B cell (primary cell): ENCODE measurements around the gene PTRH1. TPM values are rescaled to one million over a fixed set of nuclear protein-coding genes. Genes with fewer than 3 reads are reported as not detected.

ENCODE experiments used
- ATAC-seq: fragments of 200-7000 bp; cut with Tn5 transposase; one replicate; pipeline ENCODE4 v1.10.0; 2021; ENCODE audit warnings: low read depth, mild to moderate bottlenecking, moderate number of reproducible peaks, moderate library complexity
- CTCF ChIA-PET: fragments of 350-600 bp; sonication (Branson Sonifier 250); formaldehyde crosslinking; loops from one replicate; lab custom pipeline; 2021; ENCODE audit warnings: antibody characterized with exemption, inconsistent platforms; lab: Charles Lee
- POLR2A ChIA-PET: fragments of 350-600 bp; sonication (Branson Sonifier 250); formaldehyde crosslinking; loops from one replicate; lab custom pipeline; 2021; ENCODE audit warnings: antibody characterized with exemption; lab: Charles Lee
- DNase-seq: peaks from one replicate; pipeline ENCODE4 v3.0.0; 2013
- H2AFZ ChIP-seq: 2 replicates; pipeline ENCODE4 v1.6.1; 2012; ENCODE audit warnings: mild to moderate bottlenecking, low read depth, low read length; ENCODE audit not compliant: insufficient read depth, poor library complexity, severe bottlenecking
- H3K27ac ChIP-seq, 2 donors: 1 replicate in 1 of 2; 2 replicates in 1 of 2; pipeline ENCODE4 v1.5.1; 2012 to 2013; ENCODE audit warnings: low read length in 2 of 2, mild to moderate bottlenecking in 2 of 2, moderate library complexity in 1 of 2
- H3K27me3 ChIP-seq, 4 experiments: fragments of 200-600 bp in 1 of 4; sonication (generic) in 1 of 4; replicated peaks in 1 of 4; 1 replicate in 2 of 4; 2 replicates in 2 of 4; pipeline versions ENCODE4 v1.6.1 to v1.7.0; 2013 to 2016; ENCODE audit warnings: low read length in 3 of 4, mild to moderate bottlenecking in 2 of 4, mixed read lengths in 1 of 4, moderate library complexity in 1 of 4; ENCODE audit not compliant: insufficient read depth in 4 of 4, control insufficient read depth in 3 of 4; ENCODE audit errors: control extremely low read depth in 1 of 4
- H3K36me3 ChIP-seq, 2 experiments: replicated peaks in 1 of 2; 1 replicate in 1 of 2; 2 replicates in 1 of 2; pipeline versions ENCODE4 v1.6.1 to v1.7.1; 2013; ENCODE audit warnings: low read length in 1 of 2; ENCODE audit not compliant: insufficient read depth in 2 of 2, control insufficient read depth in 1 of 2; ENCODE audit errors: control extremely low read depth in 1 of 2, extremely low read depth in 1 of 2
- H3K4me1 ChIP-seq, 2 donors: fragments of 200-600 bp in 1 of 2; sonication (generic) in 1 of 2; 1 replicate in 1 of 2; 2 replicates in 1 of 2; pipeline versions ENCODE4 v1.5.1 to v1.6.1; 2013 to 2017; ENCODE audit warnings: low read length in 2 of 2; ENCODE audit not compliant: control insufficient read depth in 2 of 2, insufficient read depth in 2 of 2
- H3K4me2 ChIP-seq: replicated peaks from 2 replicates; pipeline ENCODE3; 2012; ENCODE audit warnings: mild to moderate bottlenecking, low read depth, low read length; ENCODE audit not compliant: poor library complexity, severe bottlenecking
- H3K4me3 ChIP-seq, 5 experiments: fragments of 200-600 bp in 1 of 5; sonication (generic) in 1 of 5; 1 replicate in 3 of 5; 2 replicates in 2 of 5; pipeline versions ENCODE4 v1.5.1 to v1.7.0; 2011 to 2016; ENCODE audit warnings: low read length in 4 of 5, mild to moderate bottlenecking in 4 of 5, low read depth in 2 of 5, control low read depth in 1 of 5, moderate library complexity in 1 of 5; ENCODE audit not compliant: insufficient read depth in 1 of 5; ENCODE audit errors: control extremely low read depth in 1 of 5, extremely low read depth in 1 of 5
- H3K79me2 ChIP-seq: fragments of 200-600 bp; sonication (generic); one replicate; pipeline ENCODE4 v1.6.0; 2016; ENCODE audit warnings: low read length; ENCODE audit not compliant: control insufficient read depth, insufficient read depth
- H3K9ac ChIP-seq: fragments of 200-600 bp; sonication (generic); 2 replicates; pipeline ENCODE4 v1.6.1; 2017; ENCODE audit warnings: mild to moderate bottlenecking, low read length, moderate library complexity
- H3K9me3 ChIP-seq, 3 donors: one replicate each; pipeline versions ENCODE4 v1.6.1 to v1.7.1; 2013; ENCODE audit warnings: low read length in 2 of 3; ENCODE audit not compliant: control insufficient read depth in 2 of 3, insufficient read depth in 1 of 3; ENCODE audit errors: control extremely low read depth in 1 of 3
- H4K20me1 ChIP-seq: 2 replicates; pipeline ENCODE4 v1.6.0; 2012; ENCODE audit warnings: mild to moderate bottlenecking, low read length; ENCODE audit not compliant: insufficient read depth, control insufficient read depth, poor library complexity, severe bottlenecking
- H3K27ac Mint-ChIP-seq: one replicate; pipeline ENCODE4 v1.8.0; 2021; ENCODE audit warnings: mixed read lengths
- H3K27me3 Mint-ChIP-seq: one replicate; pipeline ENCODE4 v1.8.0; 2021; ENCODE audit warnings: mixed read lengths
- H3K4me1 Mint-ChIP-seq: one replicate; pipeline ENCODE4 v1.8.0; 2021; ENCODE audit warnings: mixed read lengths
- H3K4me3 Mint-ChIP-seq: one replicate; pipeline ENCODE4 v1.8.0; 2021; ENCODE audit warnings: mixed read lengths
- H3K9me3 Mint-ChIP-seq: one replicate; pipeline ENCODE4 v1.8.0; 2022; ENCODE audit warnings: mixed read lengths; ENCODE audit not compliant: insufficient read depth
- EZH2 ChIP-seq: IDR thresholded peaks from 2 replicates; pipeline ENCODE4 v1.6.1; 2012; ENCODE audit warnings: borderline replicate concordance, low read depth, mild to moderate bottlenecking, moderate library complexity, low read length; ENCODE audit not compliant: insufficient read depth, poor library complexity, severe bottlenecking
- WGBS: methylation state at CpG from one replicate; pipeline ENCODE4 v1.1.5; 2013; ENCODE audit warnings: missing lambda C conversion rate; ENCODE audit not compliant: insufficient coverage; 5-methylcytosine and 5-hydroxymethylcytosine counted together
- intact Hi-C: fragments of 100-400 bp; cut with micrococcal nuclease; formaldehyde crosslinking; loops from one replicate; pipeline ENCODE4 v1.10.0; 2022
- polyA plus RNA-seq: library from polyadenylated mRNA; depleted of rRNA; stranded (reverse); fragments of >200 nt; gene quantifications from 2 replicates; pipeline ENCODE4 v1.2.3, GENCODE V29; 2012
- total RNA-seq, 2 donors: library from RNA; stranded (reverse); fragments of 120-200 nt in 1 of 2; gene quantifications; 1 replicate in 1 of 2; 2 replicates in 1 of 2; pipeline versions ENCODE4 v1.2.3 to v1.2.4, GENCODE V29; 2013 to 2022
- TF ChIP-seq, protein P1 (sequence below): fragments of 200-600 bp; IDR thresholded peaks from one replicate; pipeline ENCODE4 v1.8.0; 2022; ENCODE audit warnings: antibody characterized with exemption, mild to moderate bottlenecking

The PTRH1 gene
- total and polyA plus RNA-seq, 2 donors (not counting 1 experiment from before 2014, with no cell fraction given), result 6.3 to 7.6 TPM

DNA sequence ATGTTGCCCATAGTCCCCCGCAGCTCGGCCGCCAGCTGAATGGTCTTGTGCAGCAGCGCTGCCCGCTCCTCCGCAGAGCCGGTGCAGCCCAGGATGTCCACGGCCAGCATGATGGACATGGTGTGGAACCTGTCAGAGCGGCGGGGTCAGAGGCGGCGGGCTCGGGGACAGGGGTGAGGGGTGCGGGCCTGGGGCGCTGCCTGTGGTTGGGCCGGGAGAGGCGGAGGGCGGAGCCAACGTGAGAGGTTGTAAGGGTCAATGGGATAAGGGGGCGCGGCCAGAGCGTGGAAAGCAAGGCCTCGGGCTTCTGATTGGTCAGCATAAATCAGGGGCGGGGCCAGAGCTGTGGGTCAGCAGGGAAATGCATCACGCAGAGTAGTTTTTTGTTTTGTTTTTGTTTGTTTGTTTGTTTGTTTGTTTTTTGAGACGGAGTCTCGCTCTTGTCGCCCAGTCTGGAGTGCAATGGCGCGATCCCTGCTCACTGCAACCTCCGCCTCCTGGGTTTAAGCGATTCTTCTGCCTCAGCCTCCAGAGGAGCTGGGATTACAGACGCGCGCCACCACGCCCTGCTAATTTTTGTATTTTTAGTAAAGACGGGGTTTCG, 26.5 kb upstream of the PTRH1 start:
- Histone ChIP-seq H3K4me3 (no peak overlapping the region), H3K9ac (no peak overlapping the region), H2AFZ (no peak overlapping the region), H3K27ac (no peak overlapping the region), H3K9me3 (no peaks in the 10 kb centered on the region), H3K79me2 (peaks cover under 1% of the 10 kb centered on the region), H3K27me3 (no peaks in the 10 kb centered on the region), H3K36me3 (peaks cover 0 to 76% of the 10 kb centered on the region in 2 experiments), H3K4me1 (no peaks in the 10 kb centered on the region), H3K4me2 (no peak overlapping the region), H4K20me1 (peaks cover 38% of the 10 kb centered on the region)
- ATAC-seq (no peak), DNase-seq (no peak)
- no peak for TF ChIP-seq EZH2
- TF ChIP-seq, protein P1, sequence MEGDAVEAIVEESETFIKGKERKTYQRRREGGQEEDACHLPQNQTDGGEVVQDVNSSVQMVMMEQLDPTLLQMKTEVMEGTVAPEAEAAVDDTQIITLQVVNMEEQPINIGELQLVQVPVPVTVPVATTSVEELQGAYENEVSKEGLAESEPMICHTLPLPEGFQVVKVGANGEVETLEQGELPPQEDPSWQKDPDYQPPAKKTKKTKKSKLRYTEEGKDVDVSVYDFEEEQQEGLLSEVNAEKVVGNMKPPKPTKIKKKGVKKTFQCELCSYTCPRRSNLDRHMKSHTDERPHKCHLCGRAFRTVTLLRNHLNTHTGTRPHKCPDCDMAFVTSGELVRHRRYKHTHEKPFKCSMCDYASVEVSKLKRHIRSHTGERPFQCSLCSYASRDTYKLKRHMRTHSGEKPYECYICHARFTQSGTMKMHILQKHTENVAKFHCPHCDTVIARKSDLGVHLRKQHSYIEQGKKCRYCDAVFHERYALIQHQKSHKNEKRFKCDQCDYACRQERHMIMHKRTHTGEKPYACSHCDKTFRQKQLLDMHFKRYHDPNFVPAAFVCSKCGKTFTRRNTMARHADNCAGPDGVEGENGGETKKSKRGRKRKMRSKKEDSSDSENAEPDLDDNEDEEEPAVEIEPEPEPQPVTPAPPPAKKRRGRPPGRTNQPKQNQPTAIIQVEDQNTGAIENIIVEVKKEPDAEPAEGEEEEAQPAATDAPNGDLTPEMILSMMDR, result no peak
- Mint-ChIP-seq H3K27ac (peak overlapping the region; percentile 63), H3K9me3 (no peaks in the 10 kb centered on the region), H3K4me1 (no peaks in the 10 kb centered on the region), H3K4me3 (no peak overlapping the region), H3K27me3 (no peaks in the 10 kb centered on the region)
- CTCF ChIA-PET, result interaction anchor here (0.7 kb wide), 1 partner anchor 23 kb away, joined by 3 read pairs; no protein-coding TSS in a partner anchor
- intact Hi-C loops, result no loop called here
- POLR2A ChIA-PET, result no interaction called here
- 97% methylated on average over 37 of the region's 38 CpGs for WGBS

DNA sequence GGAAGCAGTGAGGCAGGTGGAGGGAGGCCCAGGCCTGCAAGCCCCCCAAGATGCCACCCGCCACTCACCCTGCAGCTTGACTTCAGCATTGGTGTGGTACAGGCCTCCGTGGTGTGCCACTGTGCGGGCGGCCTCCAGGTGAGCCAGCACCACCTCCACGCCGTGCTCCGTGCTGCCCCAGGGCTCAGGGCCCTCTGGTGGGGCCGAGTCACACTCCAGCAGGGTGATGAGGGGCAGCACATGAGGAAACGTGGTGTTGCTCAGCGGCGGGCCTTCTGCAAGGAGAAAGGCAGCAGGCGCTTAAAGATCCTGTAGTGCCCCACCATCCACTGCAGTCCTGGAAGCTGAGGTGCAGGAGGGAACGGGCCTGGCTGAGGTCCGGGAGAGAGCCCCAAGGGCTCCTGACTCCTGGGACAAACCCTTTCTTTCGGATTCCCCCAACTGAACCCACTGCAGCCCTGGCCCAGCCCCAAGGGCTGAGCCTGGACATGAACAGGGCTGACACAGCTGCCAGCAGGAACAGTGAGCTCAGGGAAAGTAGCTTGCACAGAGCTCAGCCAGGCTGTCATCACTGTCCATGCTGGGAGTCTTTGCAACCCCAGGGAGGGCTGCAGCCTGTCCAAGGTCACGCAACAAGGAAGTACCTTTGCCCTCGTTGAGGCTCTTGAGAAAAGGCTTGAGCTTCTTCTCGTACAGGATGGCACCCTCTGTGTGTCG, 24.3 kb upstream of the PTRH1 start:
- H3K4me3 ChIP-seq, result no peak overlapping the region
- CTCF ChIA-PET, result interaction anchor here (0.7 to 1.8 kb wide), 4 partner anchors 45 to 183 kb away, joined by 3 to 6 read pairs (median 5); partner anchors contain the start of gene CDK9
- H3K9ac ChIP-seq, result no peak overlapping the region
- H3K27me3 ChIP-seq, result no peaks in the 10 kb centered on the region
- Mint-ChIP-seq H3K4me3 (no peak overlapping the region), H3K4me1 (peaks cover 5% of the 10 kb centered on the region), H3K27me3 (no peaks in the 10 kb centered on the region), H3K9me3 (no peaks in the 10 kb centered on the region), H3K27ac (no peak overlapping the region)
- 97% methylated on average over 19 of the region's 19 CpGs for WGBS
- H3K9me3 ChIP-seq, result no peaks in the 10 kb centered on the region
- H3K36me3 ChIP-seq, result peaks cover 0 to 61% of the 10 kb centered on the region in 2 experiments
- no peak overlapping the region for H3K27ac ChIP-seq
- peaks cover 5 to 7% of the 10 kb centered on the region in 2 donors for H3K4me1 ChIP-seq
- peaks cover 5% of the 10 kb centered on the region for H3K79me2 ChIP-seq
- no peak overlapping the region for H3K4me2 ChIP-seq
- peaks cover 22% of the 10 kb centered on the region for H4K20me1 ChIP-seq
- TF ChIP-seq, protein P1, result no peak
- no peak for TF ChIP-seq EZH2
- intact Hi-C loops, result no loop called here
- POLR2A ChIA-PET, result interaction anchor here (0.6 kb wide), 1 partner anchor 38 kb away, joined by 3 read pairs; no protein-coding TSS in a partner anchor
- H2AFZ ChIP-seq, result no peak overlapping the region
- ATAC-seq, result no peak
- no peak for DNase-seq
